Ovary (tissue), 9 donors: ENCODE data around the gene STAP2. TPM values are rescaled to one million over a fixed set of nuclear protein-coding genes. Genes with fewer than 3 reads are reported as not detected.

Experiments
- DNase-seq, 5 donors: peaks; one replicate each; pipeline ENCODE4 v3.0.0-alpha.2; 2019 to 2020
- H3K27ac ChIP-seq, 2 donors: fragments of 200-600 bp; one replicate each; pipeline versions ENCODE4 v1.5.1 to v1.8.0; 2019 to 2022
- H3K27me3 ChIP-seq: fragments of 200-600 bp; one replicate; pipeline ENCODE4 v1.8.0; 2022
- H3K36me3 ChIP-seq: fragments of 200-600 bp; sonication (generic); one replicate; pipeline ENCODE4 v1.5.1; 2019
- H3K4me1 ChIP-seq: one replicate; pipeline ENCODE4 v1.8.1; 2013; ENCODE audit warnings: mild to moderate bottlenecking, moderate library complexity; ENCODE audit not compliant: insufficient read depth
- H3K4me3 ChIP-seq: fragments of 200-600 bp; sonication (generic); one replicate; pipeline ENCODE4 v1.5.1; 2017
- H3K9me3 ChIP-seq, 2 donors: fragments of 200-600 bp in 1 of 2; sonication (generic) in 1 of 2; one replicate each; pipeline versions ENCODE4 v1.5.1 to v1.8.1; 2013 to 2019; ENCODE audit warnings: mild to moderate bottlenecking in 1 of 2, moderate library complexity in 1 of 2
- EP300 ChIP-seq: sonication (generic); formaldehyde crosslinking; IDR thresholded peaks from one replicate; pipeline ENCODE4 v1.6.1; 2017; ENCODE audit warnings: antibody characterized with exemption
- POLR2A ChIP-seq: fragments of 450-650 bp; IDR thresholded peaks from one replicate; pipeline ENCODE4 v1.6.1; 2017; ENCODE audit warnings: antibody characterized with exemption, mild to moderate bottlenecking, moderate library complexity
- WGBS, 3 donors: extraction: QIAGEN DNeasy Blood & Tissue Kit in 1 of 3; methylation state at CpG; one replicate each; pipeline versions ENCODE4 v1.1.5 to v1.1.7; 2013 to 2017; 5-methylcytosine and 5-hydroxymethylcytosine counted together
- intact Hi-C, 4 donors: fragments of 100-400 bp; cut with DNase I; formaldehyde crosslinking; loops; one replicate each; pipeline versions ENCODE4 v1.11.0 to v1.15.1; 2022 to 2023
- polyA plus RNA-seq, 2 donors: library from polyadenylated mRNA; stranded (reverse); fragments of 200-250 nt in 1 of 2; fragments of 350-450 nt in 1 of 2; fragmentation: Illumina TruSeq in 1 of 2; extraction: RNeasy Lipid Tissue Mini Kit (QIAGEN cat#74804) in 1 of 2; gene quantifications; one replicate each; pipeline ENCODE4 v1.2.3, GENCODE V29; 2013 to 2014
- total RNA-seq, 7 donors: library from RNA; depleted of rRNA in 2 of 7; stranded (reverse); fragments of >200 nt in 2 of 7; fragmentation: NEBNext Ultra II Directional in 3 of 7; extraction: Animal tissue kit (Norgen Biotek cat#: 25700) in 3 of 7; gene quantifications; one replicate each; pipeline versions ENCODE4 v1.1.0 to v1.2.4, GENCODE V29; 2016 to 2023
- TF ChIP-seq, protein P1 (sequence below), 3 donors: fragments of 450-650 bp in 2 of 3; fragments of 200-600 bp in 1 of 3; IDR thresholded peaks; one replicate each; pipeline versions ENCODE4 v1.5.1 to v1.8.0; 2016 to 2022; ENCODE audit warnings: antibody characterized with exemption in 3 of 3, mild to moderate bottlenecking in 1 of 3
- donor health status: DM: no; HTN: no; CAD: no; lungs with moderate emphysema.
- donor health status: DM: no; HTN: no; CAD: no.
- donor health status: Bipolar disorder and iron deficiency.
- donor health status: DM: yes; HTN: yes; CAD: no.
- donor health status: DM: no; HTN: no; CAD: no.
- donor health status: DM: yes; HTN: yes; CAD: no.

The STAP2 gene
- total and polyA plus RNA-seq, 9 donors = 9.7 to 32.5 (median 17.5) TPM

DNA sequence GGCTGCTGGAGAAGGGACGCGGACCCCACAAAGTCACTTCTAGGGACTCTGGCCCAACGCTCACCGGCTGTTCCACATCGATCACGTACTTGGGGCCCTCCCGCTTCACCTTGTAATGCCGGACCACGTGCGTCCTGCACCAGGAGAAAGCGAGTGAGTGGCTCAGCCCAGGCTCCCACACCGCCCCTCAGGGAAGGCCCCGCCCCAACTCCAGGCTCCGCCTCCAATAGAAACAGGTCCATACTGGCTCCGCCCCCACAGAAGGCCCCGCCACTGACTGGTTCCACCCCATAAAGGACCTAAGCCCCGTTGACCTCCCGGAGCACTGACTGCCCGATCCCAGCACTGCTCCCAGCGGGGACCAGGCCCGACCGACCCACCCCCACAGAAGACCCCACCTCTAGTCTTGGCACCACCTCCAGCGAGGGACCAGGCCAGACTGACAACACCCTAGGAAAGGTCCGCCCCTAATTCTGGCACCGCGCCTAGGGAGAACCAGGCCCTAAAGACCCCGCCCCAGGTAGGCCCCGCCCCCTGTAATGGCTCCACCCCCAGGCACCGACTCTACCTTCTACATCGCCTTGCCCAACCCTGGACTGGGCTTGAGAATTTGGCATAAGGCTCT, 11.3 kb downstream of the STAP2 start:
- Histone ChIP-seq H3K4me1 (peaks cover 6% of the 10 kb centered on the region), H3K27me3 (no peaks in the 10 kb centered on the region), H3K9me3 (no peaks in the 10 kb centered on the region), H3K4me3 (peak overlapping the region; percentile 48), H3K27ac (peak overlapping the region in 1 of 2 donors; percentile 77), H3K36me3 (no peaks in the 10 kb centered on the region)
- 0 to 9% (median 1%) methylated on average over 16 to 30 of the region's 30 CpGs for WGBS, 3 donors
- TF ChIP-seq EP300 = no peak
- TF ChIP-seq, protein P1, sequence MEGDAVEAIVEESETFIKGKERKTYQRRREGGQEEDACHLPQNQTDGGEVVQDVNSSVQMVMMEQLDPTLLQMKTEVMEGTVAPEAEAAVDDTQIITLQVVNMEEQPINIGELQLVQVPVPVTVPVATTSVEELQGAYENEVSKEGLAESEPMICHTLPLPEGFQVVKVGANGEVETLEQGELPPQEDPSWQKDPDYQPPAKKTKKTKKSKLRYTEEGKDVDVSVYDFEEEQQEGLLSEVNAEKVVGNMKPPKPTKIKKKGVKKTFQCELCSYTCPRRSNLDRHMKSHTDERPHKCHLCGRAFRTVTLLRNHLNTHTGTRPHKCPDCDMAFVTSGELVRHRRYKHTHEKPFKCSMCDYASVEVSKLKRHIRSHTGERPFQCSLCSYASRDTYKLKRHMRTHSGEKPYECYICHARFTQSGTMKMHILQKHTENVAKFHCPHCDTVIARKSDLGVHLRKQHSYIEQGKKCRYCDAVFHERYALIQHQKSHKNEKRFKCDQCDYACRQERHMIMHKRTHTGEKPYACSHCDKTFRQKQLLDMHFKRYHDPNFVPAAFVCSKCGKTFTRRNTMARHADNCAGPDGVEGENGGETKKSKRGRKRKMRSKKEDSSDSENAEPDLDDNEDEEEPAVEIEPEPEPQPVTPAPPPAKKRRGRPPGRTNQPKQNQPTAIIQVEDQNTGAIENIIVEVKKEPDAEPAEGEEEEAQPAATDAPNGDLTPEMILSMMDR (IDR thresholded peaks at IDR 0.05) = no peak
- TF ChIP-seq POLR2A = no peak
- intact Hi-C loops = no loop called here
- DNase-seq = peak; percentile 94 to 97 (median 95)

DNA sequence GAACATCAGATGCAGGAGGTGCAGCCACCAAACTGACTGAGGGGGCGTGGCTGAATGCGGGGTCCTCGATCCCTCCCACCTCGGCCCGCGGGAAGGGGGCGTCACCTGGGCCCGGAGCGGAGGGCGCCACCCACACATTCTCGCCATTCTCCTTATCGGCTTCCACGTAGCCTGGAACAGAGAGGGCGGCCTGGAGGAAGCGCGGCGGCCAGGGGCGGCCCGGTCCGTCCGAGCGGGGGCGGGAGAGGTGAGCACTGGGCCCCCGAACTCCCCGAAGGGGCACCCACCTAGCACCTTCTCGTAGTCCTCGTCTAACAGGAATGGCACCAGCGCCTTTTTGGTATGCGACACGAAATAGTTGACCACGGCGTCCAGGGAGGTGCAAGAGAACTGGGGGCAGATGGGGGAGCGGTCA, 11.8 kb downstream of the STAP2 start:
- Histone ChIP-seq H3K9me3 (no peaks in the 10 kb centered on the region), H3K4me1 (peaks cover 6% of the 10 kb centered on the region), H3K4me3 (peak overlapping the region; percentile 48), H3K36me3 (no peaks in the 10 kb centered on the region), H3K27me3 (no peaks in the 10 kb centered on the region), H3K27ac (no peak overlapping the region)
- DNase-seq = peak; percentile 35 to 67 (median 61)
- no peak for TF ChIP-seq EP300
- no peak for TF ChIP-seq POLR2A
- TF ChIP-seq, protein P1 (IDR thresholded peaks at IDR 0.05) = no peak
- intact Hi-C loops = no loop called here
- WGBS, 3 donors = 1 to 9% (median 4%) methylated on average over 27 to 33 of the region's 33 CpGs

DNA sequence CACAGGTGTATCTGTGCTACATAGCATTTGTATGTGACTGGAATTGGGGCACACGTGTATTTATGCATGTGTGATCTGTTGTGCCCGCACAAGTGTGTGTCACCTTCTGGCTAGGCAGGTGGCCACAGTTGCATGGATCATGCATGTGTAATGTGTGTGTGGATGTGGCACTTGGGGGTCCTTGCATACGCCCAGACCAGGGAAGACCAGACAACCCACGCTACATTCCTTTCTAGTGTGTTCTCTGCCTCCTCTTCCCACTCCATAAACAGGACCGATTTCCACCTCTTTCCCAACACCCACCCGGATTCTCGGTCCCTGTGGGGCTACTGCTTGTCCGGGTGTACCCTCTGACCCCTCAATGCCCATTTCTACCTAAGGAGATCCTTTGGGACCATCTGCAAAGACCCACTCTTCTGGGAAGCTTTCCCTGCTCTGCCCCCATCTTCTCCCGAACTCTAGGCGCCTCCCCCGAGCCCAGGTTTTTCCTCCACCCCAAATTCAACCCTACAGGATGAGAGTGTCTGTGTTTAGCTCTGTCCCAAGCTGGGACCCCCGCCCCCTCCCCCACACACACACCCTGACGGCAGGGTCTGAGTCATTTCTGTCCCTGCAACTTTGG, 12.3 kb downstream of the STAP2 start:
- Histone ChIP-seq H3K9me3 (no peaks in the 10 kb centered on the region), H3K27me3 (no peaks in the 10 kb centered on the region), H3K36me3 (no peaks in the 10 kb centered on the region), H3K4me3 (no peak overlapping the region), H3K4me1 (peaks cover 6% of the 10 kb centered on the region), H3K27ac (no peak overlapping the region)
- TF ChIP-seq EP300 (no peak), POLR2A (no peak)
- TF ChIP-seq, protein P1 (IDR thresholded peaks at IDR 0.05) = no peak
- DNase-seq = no peak
- intact Hi-C loops = no loop called here
- 50 to 55% (median 54%) methylated on average over 13 of the region's 13 CpGs for WGBS, 3 donors

DNA sequence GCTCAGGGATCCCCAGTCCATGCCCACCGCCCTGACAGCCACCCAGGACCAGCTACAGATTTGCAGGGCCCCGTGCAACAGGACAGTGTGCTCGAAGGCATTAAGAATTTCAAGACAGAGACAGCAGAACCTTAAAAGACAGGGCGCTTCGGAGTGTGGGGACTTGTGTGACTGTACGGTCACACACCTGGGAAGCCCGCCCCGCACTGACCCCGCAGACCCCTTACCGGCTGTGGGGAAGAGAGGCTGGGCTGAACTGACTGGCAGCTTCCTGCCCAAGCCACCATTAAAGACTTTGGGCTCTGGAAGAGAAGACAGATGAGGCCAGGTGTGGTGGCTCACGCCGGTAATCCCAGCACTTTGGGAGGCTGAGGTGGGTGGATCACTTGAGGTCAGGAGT, 14.4 kb downstream of the STAP2 start:
- Histone ChIP-seq H3K4me3 (no peak overlapping the region), H3K27me3 (no peaks in the 10 kb centered on the region), H3K27ac (no peak overlapping the region), H3K36me3 (no peaks in the 10 kb centered on the region), H3K9me3 (no peaks in the 10 kb centered on the region), H3K4me1 (peaks cover 6% of the 10 kb centered on the region)
- TF ChIP-seq, protein P1 (IDR thresholded peaks at IDR 0.05) = no peak
- no peak for TF ChIP-seq EP300
- no peak for TF ChIP-seq POLR2A
- intact Hi-C loops = no loop called here
- DNase-seq = no peak
- 79 to 85% (median 82%) methylated on average over 12 of the region's 12 CpGs for WGBS, 3 donors
